Colonic mucosa (tissue), 4 donors: ENCODE measurements around the gene BAG3. TPM values are rescaled to one million over a fixed set of nuclear protein-coding genes. Genes with fewer than 3 reads are reported as not detected.
"Not testable (repeated sequence)": the region's sequence is repeated elsewhere in the genome, so short reads cannot be mapped to it uniquely, and the experiment has no call there.

Source experiments
- DNase-seq: peaks from one replicate; pipeline ENCODE4 v3.0.0-alpha.2; 2020
- H3K27ac ChIP-seq: fragments of 200-600 bp; one replicate; pipeline ENCODE4 v1.8.0; 2021
- H3K27me3 ChIP-seq: fragments of 200-600 bp; one replicate; pipeline ENCODE4 v1.8.0; 2021
- H3K36me3 ChIP-seq: fragments of 200-600 bp; one replicate; pipeline ENCODE4 v1.8.0; 2021
- H3K4me1 ChIP-seq: fragments of 200-600 bp; one replicate; pipeline ENCODE4 v1.8.0; 2021; ENCODE audit warnings: mild to moderate bottlenecking
- H3K4me3 ChIP-seq: fragments of 200-600 bp; one replicate; pipeline ENCODE4 v1.8.0; 2021
- H3K9ac ChIP-seq, 2 donors: one replicate each; pipeline ENCODE4 v1.7.0; 2013; ENCODE audit warnings: control low read depth in 2 of 2, low read depth in 2 of 2, low read length in 2 of 2
- H3K9me3 ChIP-seq: fragments of 200-600 bp; one replicate; pipeline ENCODE4 v1.8.0; 2021
- intact Hi-C: fragments of 100-400 bp; cut with DNase I; formaldehyde crosslinking; loops from one replicate; pipeline ENCODE4 v1.14.1; 2022
- total RNA-seq, 2 donors: library from RNA; stranded (reverse); fragmentation: NEBNext Ultra II Directional in 1 of 2; extraction: Animal tissue kit (Norgen Biotek cat#: 25700) in 1 of 2; gene quantifications; one replicate each; pipeline ENCODE4 v1.2.1, GENCODE V29; 2021
- TF ChIP-seq, protein P1 (sequence below): fragments of 200-600 bp; IDR thresholded peaks from one replicate; pipeline ENCODE4 v1.8.0; 2022; ENCODE audit warnings: antibody characterized with exemption, mild to moderate bottlenecking
- donor health status: healthy.
- donor health status: DM: no; HTN: no; CAD: no.
- donor health status: DM: no; HTN: no; CAD: no.

The BAG3 gene
- total RNA-seq, 2 donors from 2014 or later = 30.4 to 48.9 TPM

DNA sequence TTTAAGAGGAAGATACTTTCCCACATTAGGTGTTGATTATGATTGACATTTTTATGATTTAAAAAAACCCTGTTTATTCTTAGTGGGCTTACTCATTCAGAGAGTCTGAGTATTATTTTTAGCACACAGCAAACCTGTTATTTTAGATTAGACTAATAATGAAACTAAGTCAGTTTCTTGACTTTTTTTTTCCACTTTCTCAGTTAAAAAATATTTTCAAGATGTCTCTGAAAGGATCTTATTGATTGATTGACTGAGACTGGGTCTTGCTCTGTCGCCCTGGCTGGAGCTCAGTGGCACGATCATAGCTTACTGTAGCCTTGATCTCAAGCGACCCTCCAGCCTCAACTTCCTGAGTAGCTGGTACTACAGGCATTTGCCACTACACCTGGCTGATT, 54.3 kb downstream of the BAG3 start:
- Histone ChIP-seq H3K27ac (no peak overlapping the region), H3K27me3 (no peaks in the 10 kb centered on the region), H3K9ac (no peak overlapping the region), H3K36me3 (no peaks in the 10 kb centered on the region), H3K4me3 (no peak overlapping the region), H3K9me3 (no peaks in the 10 kb centered on the region), H3K4me1 (no peaks in the 10 kb centered on the region)
- no peak for DNase-seq
- TF ChIP-seq, protein P1, sequence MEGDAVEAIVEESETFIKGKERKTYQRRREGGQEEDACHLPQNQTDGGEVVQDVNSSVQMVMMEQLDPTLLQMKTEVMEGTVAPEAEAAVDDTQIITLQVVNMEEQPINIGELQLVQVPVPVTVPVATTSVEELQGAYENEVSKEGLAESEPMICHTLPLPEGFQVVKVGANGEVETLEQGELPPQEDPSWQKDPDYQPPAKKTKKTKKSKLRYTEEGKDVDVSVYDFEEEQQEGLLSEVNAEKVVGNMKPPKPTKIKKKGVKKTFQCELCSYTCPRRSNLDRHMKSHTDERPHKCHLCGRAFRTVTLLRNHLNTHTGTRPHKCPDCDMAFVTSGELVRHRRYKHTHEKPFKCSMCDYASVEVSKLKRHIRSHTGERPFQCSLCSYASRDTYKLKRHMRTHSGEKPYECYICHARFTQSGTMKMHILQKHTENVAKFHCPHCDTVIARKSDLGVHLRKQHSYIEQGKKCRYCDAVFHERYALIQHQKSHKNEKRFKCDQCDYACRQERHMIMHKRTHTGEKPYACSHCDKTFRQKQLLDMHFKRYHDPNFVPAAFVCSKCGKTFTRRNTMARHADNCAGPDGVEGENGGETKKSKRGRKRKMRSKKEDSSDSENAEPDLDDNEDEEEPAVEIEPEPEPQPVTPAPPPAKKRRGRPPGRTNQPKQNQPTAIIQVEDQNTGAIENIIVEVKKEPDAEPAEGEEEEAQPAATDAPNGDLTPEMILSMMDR = no peak
- intact Hi-C loops = no loop called here

DNA sequence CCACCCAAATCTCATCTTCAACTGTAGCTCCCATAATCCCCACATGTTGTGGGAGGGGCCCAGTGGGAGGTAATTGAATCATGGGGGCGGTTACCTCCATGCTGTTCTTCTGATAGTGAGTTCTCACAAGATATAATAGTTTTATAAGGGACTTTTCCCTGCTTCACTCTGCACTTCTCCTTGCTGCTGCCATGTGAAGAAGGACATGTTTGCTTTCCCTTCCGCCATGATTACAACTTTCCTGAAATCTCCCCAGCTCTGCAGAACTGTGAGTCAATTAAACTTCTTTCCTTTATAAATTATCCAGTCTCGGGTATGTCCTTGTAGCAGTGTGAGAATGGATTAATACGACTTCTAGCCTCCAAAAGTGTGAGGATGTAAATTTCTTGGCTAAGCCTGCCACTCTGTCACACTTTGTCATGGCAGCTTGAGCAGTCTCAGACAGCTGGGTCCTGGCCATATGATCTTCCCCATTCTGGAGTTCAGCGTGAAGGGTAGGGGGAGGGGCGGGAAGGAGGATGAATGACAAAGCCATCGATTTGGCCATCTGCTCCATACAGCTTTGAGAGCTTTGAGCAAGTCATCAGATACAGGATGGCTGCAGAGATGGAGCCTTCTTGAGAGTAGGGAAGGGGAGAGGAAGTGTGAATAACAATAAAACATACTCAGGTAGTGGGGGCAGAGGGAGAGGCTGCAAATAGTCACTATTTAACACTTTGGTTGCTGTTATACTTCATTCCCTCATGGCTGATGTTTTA, 55.5 kb downstream of the BAG3 start:
- H3K4me3 ChIP-seq = no peak overlapping the region
- DNase-seq = no peak
- no peaks in the 10 kb centered on the region for H3K4me1 ChIP-seq
- H3K36me3 ChIP-seq = no peaks in the 10 kb centered on the region
- no peaks in the 10 kb centered on the region for H3K9me3 ChIP-seq
- intact Hi-C loops = no loop called here
- no peak overlapping the region for H3K9ac ChIP-seq
- H3K27me3 ChIP-seq = no peaks in the 10 kb centered on the region
- H3K27ac ChIP-seq = no peak overlapping the region
- TF ChIP-seq, protein P1 = no peak

DNA sequence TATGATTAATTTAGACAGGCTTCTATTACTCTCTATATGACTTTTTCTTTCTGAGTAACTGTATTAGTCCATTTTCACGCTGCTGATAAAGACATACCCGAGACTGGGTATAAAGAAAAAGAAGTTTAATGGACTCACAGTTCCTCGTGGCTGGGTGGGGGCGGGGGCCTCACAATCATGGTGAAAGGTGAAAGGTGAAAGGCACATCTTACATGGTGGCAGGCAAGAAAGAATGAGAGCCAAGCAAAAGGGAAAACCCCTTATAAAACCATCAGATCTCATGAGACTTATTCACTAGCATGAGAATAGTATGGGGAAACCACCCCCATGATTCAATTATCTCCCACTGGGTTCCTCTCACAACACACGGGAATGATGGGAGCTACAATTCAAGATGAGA, 56.2 kb downstream of the BAG3 start:
- intact Hi-C loops = not testable (repeated sequence)

DNA sequence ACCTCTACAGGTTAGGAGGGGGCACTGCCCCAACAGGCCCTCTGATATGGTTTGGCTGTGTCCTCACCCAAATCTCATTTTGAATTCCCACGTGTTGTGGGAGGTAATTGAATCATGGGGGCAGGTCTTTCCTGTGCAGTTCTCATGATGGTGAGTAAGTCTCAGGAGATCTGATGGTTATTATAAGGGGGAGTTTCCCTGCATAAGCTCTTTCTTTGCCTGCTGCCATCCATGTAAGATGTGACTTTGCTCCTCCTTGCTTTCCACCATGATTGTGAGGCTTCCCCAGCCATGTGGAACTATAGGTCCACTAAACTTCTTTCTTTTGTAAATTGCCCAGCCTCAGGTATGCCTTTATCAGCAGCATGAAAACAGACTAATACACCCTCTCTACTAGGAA, 59.8 kb downstream of the BAG3 start:
- intact Hi-C loops, DNase-seq, H3K27me3 ChIP-seq, H3K9ac ChIP-seq, H3K27ac ChIP-seq, H3K9me3 ChIP-seq, H3K4me1 ChIP-seq, H3K4me3 ChIP-seq, H3K36me3 ChIP-seq: not testable (repeated sequence)

More for the DNA sequence above, 56.2 kb downstream of the BAG3 start:
- H3K4me3 ChIP-seq, H3K9me3 ChIP-seq, H3K9ac ChIP-seq, DNase-seq, H3K4me1 ChIP-seq, H3K27ac ChIP-seq, H3K27me3 ChIP-seq, H3K36me3 ChIP-seq: not testable (repeated sequence)

DNA sequence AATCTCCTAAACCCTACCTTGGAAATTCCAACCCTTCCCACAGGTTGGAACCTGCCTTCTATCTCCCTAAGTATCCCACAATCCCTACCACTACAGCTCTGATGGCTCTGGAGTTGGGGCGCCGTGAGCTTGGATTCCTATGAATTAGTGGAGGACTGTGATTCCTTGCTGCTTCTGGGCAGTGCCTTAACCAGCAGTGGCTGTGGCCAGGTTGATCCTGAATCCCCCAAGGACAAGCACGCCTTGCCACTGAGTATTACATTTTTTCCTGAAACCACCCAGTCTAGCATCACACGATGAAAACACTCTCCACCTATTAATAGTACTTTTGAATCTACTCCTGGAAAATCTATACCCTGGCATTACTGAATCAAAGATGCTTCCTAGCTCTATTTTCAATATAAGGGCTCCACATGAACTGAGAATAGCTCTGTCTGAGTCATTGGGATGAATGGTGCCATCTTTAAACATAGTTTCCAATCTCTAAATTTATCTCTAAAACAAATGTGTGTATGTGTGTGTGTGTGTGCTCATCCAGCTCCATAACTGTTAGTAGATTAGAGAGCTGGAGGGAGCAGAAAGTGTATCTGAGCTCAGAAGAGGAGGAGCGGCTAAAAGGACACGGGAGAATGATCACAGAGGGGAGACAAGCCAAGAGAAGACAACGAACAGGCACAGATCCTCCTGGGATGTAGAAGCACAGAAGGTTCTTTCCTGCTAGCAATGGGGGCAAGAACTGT, 62.7 kb downstream of the BAG3 start:
- DNase-seq = no peak
- no peaks in the 10 kb centered on the region for H3K27me3 ChIP-seq
- H3K4me1 ChIP-seq = no peaks in the 10 kb centered on the region
- intact Hi-C loops = no loop called here
- TF ChIP-seq, protein P1 = no peak
- H3K27ac ChIP-seq = no peak overlapping the region
- H3K9me3 ChIP-seq = no peaks in the 10 kb centered on the region
- H3K4me3 ChIP-seq = no peak overlapping the region
- no peaks in the 10 kb centered on the region for H3K36me3 ChIP-seq
- H3K9ac ChIP-seq = no peak overlapping the region

DNA sequence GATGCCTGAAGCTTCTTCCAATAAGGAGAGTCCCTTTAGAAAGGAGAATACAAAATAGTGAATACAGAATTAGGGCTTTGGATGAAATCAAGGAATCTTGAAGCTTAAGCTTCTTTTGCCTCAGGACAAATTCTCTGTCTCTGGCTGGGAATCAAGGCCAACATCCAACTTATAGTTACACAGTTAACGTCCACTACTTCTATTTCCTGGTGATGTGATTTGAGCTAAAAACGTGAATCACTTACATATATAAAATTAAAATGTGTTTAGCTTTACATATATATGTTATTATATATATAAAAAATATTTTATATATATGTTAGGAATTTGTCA, 63.3 kb downstream of the BAG3 start:
- TF ChIP-seq, protein P1 = no peak
- no peak for DNase-seq
- H3K27me3 ChIP-seq = no peaks in the 10 kb centered on the region
- H3K36me3 ChIP-seq = no peaks in the 10 kb centered on the region
- intact Hi-C loops = no loop called here
- H3K27ac ChIP-seq = no peak overlapping the region
- no peaks in the 10 kb centered on the region for H3K4me1 ChIP-seq
- no peak overlapping the region for H3K9ac ChIP-seq
- H3K9me3 ChIP-seq = no peaks in the 10 kb centered on the region
- no peak overlapping the region for H3K4me3 ChIP-seq
